SK-N-SH (cell line): Measurements from ENCODE around the gene AFAP1. TPM values are rescaled to one million over a fixed set of nuclear protein-coding genes. Genes with fewer than 3 reads are reported as not detected.

Experiments
- CTCF ChIA-PET: fragments of 300-600, 350-600 bp; formaldehyde crosslinking; extraction: SDS; loops from one replicate; lab custom pipeline; 2021; lab: Yijun Ruan, JAX
- POLR2A ChIA-PET: fragments of 350-600 bp; sonication (Branson Sonifier 250); formaldehyde crosslinking; extraction: SDS; loops from one replicate; lab custom pipeline; 2020; ENCODE audit warnings: antibody characterized with exemption, inconsistent platforms; lab: Yijun Ruan, JAX
- DNase-seq: peaks from one replicate; pipeline ENCODE4 v3.0.0; 2012
- H2AFZ ChIP-seq: fragments of 200-600 bp; sonication (generic); 2 replicates; pipeline ENCODE4 v1.8.1; 2016; ENCODE audit warnings: antibody characterized with exemption, mild to moderate bottlenecking, low read depth
- H3F3A ChIP-seq: fragments of 200-600 bp; sonication (generic); replicated peaks from 2 replicates; pipeline ENCODE3; 2016; ENCODE audit warnings: antibody characterized with exemption, mild to moderate bottlenecking; ENCODE audit not compliant: insufficient read depth
- H3K27ac ChIP-seq, 2 experiments: fragments of 200-500 bp in 1 of 2; fragments of 200-600 bp in 1 of 2; sonication (Bioruptor generic) in 1 of 2; sonication (generic), shearing (Covaris generic) in 1 of 2; 2 replicates each; pipeline versions ENCODE4 v1.5.1 to v1.6.1; 2014 to 2016; ENCODE audit warnings: low read depth in 2 of 2, inconsistent platforms in 1 of 2, low read length in 1 of 2, mild to moderate bottlenecking in 1 of 2, mixed read lengths in 1 of 2
- H3K27me3 ChIP-seq: fragments of 200-600 bp; sonication (generic), shearing (Covaris generic); 2 replicates; pipeline ENCODE4 v1.6.1; 2016; ENCODE audit warnings: mixed run types; ENCODE audit not compliant: insufficient read depth
- H3K36me3 ChIP-seq, 2 experiments: fragments of 200-500 bp in 1 of 2; fragments of 200-600 bp in 1 of 2; sonication (Bioruptor generic) in 1 of 2; sonication (generic) in 1 of 2; replicated peaks in 1 of 2; 2 replicates each; pipeline versions ENCODE3 to v1.5.1; 2014 to 2016; ENCODE audit warnings: low read length in 1 of 2, mild to moderate bottlenecking in 1 of 2; ENCODE audit not compliant: insufficient read depth in 2 of 2, control insufficient read depth in 1 of 2
- H3K4me1 ChIP-seq, 2 experiments: fragments of 200-500 bp in 1 of 2; fragments of 200-600 bp in 1 of 2; sonication (Bioruptor generic) in 1 of 2; sonication (generic), shearing (Covaris generic) in 1 of 2; 2 replicates each; pipeline versions ENCODE4 v1.5.1 to v1.6.1; 2014 to 2016; ENCODE audit warnings: low read depth in 1 of 2, low read length in 1 of 2, mixed run types in 1 of 2; ENCODE audit not compliant: insufficient read depth in 2 of 2, control insufficient read depth in 1 of 2
- H3K4me2 ChIP-seq: fragments of 200-600 bp; sonication (generic), shearing (Covaris generic); 2 replicates; pipeline ENCODE4 v1.6.1; 2017; ENCODE audit warnings: mixed run types
- H3K4me3 ChIP-seq, 2 experiments: fragments of 200-500 bp in 1 of 2; fragments of 200-600 bp in 1 of 2; sonication (Bioruptor generic) in 1 of 2; sonication (generic), shearing (Covaris generic) in 1 of 2; 2 replicates each; pipeline versions ENCODE4 v1.5.1 to v1.8.1; 2014 to 2016; ENCODE audit warnings: low read depth in 2 of 2, inconsistent platforms in 1 of 2, low read length in 1 of 2, mild to moderate bottlenecking in 1 of 2, mixed read lengths in 1 of 2, moderate library complexity in 1 of 2
- H3K79me2 ChIP-seq: fragments of 200-600 bp; sonication (generic); 2 replicates; pipeline ENCODE4 v1.8.1; 2017; ENCODE audit warnings: mild to moderate bottlenecking; ENCODE audit not compliant: insufficient read depth
- H3K9ac ChIP-seq: fragments of 200-600 bp; sonication (generic); 2 replicates; pipeline ENCODE4 v1.6.1; 2017; ENCODE audit warnings: mixed run types
- H3K9me2 ChIP-seq: fragments of 200-600 bp; sonication (generic); 2 replicates; pipeline ENCODE4 v1.6.1; 2017; ENCODE audit warnings: mixed run types
- H3K9me3 ChIP-seq: fragments of 200-600 bp; sonication (generic); 2 replicates; pipeline ENCODE4 v1.6.1; 2017; ENCODE audit warnings: mixed run types, mild to moderate bottlenecking, moderate library complexity
- H4K20me1 ChIP-seq: fragments of 200-600 bp; sonication (generic); 2 replicates; pipeline ENCODE4 v1.6.1; 2017; ENCODE audit warnings: mild to moderate bottlenecking, mixed run types; ENCODE audit not compliant: insufficient read depth
- ELF1 ChIP-seq: IDR thresholded peaks from 2 replicates; pipeline ENCODE4 v1.4.0; 2012
- FOXJ3 ChIP-seq: sonication (generic); formaldehyde crosslinking; IDR thresholded peaks from 2 replicates; pipeline ENCODE4 v1.5.1; 2020; ENCODE audit warnings: mild to moderate bottlenecking, missing genetic modification reagents
- GABPA ChIP-seq: IDR thresholded peaks from 2 replicates; pipeline ENCODE4 v1.4.0; 2012; ENCODE audit warnings: low read depth, mild to moderate bottlenecking
- GATA2 ChIP-seq: sonication (generic); formaldehyde crosslinking; IDR thresholded peaks from 2 replicates; pipeline ENCODE4 v1.5.0; 2020; ENCODE audit warnings: mild to moderate bottlenecking, missing genetic modification reagents
- JUND ChIP-seq: IDR thresholded peaks from 2 replicates; pipeline ENCODE4 v1.4.0; 2012
- PBX3 ChIP-seq: IDR thresholded peaks from 2 replicates; pipeline ENCODE4; 2012
- RCOR1 ChIP-seq: fragments of 150-350 bp; IDR thresholded peaks from 2 replicates; pipeline ENCODE4 v1.6.1; 2017; ENCODE audit warnings: antibody characterized with exemption, low read length
- RXRA ChIP-seq: IDR thresholded peaks from 2 replicates; pipeline ENCODE4 v1.4.0; 2012; ENCODE audit warnings: low read depth, mild to moderate bottlenecking, borderline replicate concordance
- WGBS: methylation state at CpG from one replicate; pipeline ENCODE4 v1.1.6; 2017; ENCODE audit warnings: low lambda C conversion rate; 5-methylcytosine and 5-hydroxymethylcytosine counted together
- polyA plus RNA-seq, 3 experiments: library from polyadenylated mRNA; depleted of rRNA; stranded (reverse); fragments of >200 nt; gene quantifications; 2 replicates each; pipeline ENCODE4 v1.2.3, GENCODE V29; 2012
- TF ChIP-seq, protein P1 (sequence below): IDR thresholded peaks from 2 replicates; pipeline ENCODE4 v1.4.0; 2012; ENCODE audit warnings: low read depth, borderline replicate concordance
- TF ChIP-seq, protein P2 (sequence below): IDR thresholded peaks from 2 replicates; pipeline ENCODE4 v1.6.1; 2012; ENCODE audit warnings: mild to moderate bottlenecking, low read depth, low read length, moderate library complexity
- TF ChIP-seq, protein P3 (sequence below): fragments of 200-600 bp; sonication (generic); IDR thresholded peaks from 2 replicates; pipeline ENCODE4 v1.6.1; 2017; ENCODE audit warnings: antibody characterized with exemption, mild to moderate bottlenecking, moderate library complexity

Gene AFAP1
- polyA plus RNA-seq, 1 of the 3 experiments (the other 2 are of a cell fraction) = 67.9 TPM

DNA sequence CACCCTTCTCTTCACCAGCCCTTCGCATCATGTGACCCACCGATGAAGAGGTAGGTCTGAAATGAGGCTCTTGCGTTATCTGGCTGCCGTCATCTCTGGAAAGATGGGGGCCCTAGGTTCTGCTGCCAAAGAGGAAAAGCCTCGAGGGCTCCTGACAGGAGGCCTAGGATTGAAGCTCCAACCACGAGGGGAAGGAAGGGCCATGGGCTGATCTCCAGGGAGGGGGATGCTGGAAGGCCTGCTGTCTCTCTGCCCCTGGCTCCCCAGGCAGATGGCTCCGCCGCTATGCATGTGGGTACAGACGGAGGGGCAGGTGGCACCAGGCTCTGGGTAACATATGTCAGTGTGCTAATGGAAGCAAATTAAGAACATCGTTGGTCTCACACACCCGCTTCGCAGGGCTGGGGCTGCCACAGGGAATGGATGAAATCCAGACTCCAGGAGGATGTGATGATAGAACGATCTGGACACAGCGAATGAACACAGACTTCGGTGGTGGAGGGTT lies 44.9 kb downstream of the AFAP1 start (continued):
- no peak for TF ChIP-seq RXRA
- peak; percentile 99 for TF ChIP-seq RCOR1
- peak; percentile 96 for TF ChIP-seq GATA2 (CRISPR knock-in tag)
- TF ChIP-seq, protein P1, sequence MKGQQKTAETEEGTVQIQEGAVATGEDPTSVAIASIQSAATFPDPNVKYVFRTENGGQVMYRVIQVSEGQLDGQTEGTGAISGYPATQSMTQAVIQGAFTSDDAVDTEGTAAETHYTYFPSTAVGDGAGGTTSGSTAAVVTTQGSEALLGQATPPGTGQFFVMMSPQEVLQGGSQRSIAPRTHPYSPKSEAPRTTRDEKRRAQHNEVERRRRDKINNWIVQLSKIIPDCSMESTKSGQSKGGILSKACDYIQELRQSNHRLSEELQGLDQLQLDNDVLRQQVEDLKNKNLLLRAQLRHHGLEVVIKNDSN = peak; percentile 58; the same call in 1 of the 2 replicates
- no peak for TF ChIP-seq ELF1
- TF ChIP-seq FOXJ3 (CRISPR knock-in tag) = peak; percentile 96
- no peak for TF ChIP-seq JUND
- TF ChIP-seq PBX3 = peak; percentile 27; the same call in 1 of the 2 replicates
- TF ChIP-seq, protein P2, sequence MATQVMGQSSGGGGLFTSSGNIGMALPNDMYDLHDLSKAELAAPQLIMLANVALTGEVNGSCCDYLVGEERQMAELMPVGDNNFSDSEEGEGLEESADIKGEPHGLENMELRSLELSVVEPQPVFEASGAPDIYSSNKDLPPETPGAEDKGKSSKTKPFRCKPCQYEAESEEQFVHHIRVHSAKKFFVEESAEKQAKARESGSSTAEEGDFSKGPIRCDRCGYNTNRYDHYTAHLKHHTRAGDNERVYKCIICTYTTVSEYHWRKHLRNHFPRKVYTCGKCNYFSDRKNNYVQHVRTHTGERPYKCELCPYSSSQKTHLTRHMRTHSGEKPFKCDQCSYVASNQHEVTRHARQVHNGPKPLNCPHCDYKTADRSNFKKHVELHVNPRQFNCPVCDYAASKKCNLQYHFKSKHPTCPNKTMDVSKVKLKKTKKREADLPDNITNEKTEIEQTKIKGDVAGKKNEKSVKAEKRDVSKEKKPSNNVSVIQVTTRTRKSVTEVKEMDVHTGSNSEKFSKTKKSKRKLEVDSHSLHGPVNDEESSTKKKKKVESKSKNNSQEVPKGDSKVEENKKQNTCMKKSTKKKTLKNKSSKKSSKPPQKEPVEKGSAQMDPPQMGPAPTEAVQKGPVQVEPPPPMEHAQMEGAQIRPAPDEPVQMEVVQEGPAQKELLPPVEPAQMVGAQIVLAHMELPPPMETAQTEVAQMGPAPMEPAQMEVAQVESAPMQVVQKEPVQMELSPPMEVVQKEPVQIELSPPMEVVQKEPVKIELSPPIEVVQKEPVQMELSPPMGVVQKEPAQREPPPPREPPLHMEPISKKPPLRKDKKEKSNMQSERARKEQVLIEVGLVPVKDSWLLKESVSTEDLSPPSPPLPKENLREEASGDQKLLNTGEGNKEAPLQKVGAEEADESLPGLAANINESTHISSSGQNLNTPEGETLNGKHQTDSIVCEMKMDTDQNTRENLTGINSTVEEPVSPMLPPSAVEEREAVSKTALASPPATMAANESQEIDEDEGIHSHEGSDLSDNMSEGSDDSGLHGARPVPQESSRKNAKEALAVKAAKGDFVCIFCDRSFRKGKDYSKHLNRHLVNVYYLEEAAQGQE = no peak

DNA sequence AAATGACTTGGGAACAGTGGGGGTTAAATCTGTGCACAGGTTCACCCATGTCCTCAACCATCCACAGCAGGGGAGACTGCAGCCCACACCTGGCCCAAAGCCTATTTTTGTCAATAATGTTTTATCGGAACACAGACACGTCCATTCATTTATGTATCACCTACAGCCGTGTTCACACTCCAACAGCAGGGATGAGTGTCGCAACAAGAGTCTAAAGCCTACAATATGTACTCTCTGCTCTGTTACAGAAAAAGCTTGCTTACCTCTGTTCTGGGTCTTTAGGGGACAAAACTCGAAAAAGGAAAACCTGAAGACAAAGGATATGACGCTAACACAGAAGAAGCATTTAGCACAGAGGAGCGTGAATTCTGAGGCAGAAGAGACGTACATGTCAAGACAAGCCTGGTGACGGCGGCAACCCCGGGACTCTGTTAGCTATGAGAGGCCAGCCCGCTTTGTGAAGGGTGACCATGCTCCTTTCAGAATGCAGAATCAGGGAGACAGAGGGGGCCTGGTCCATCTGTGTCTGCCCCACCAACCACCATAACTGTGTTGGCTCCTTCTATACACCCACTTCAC lies 45.5 kb downstream of the AFAP1 start:
- CTCF ChIA-PET = interaction anchor here (1.0 to 4.0 kb wide), 10 partner anchors 8 to 124 kb away, joined by 3 to 26 read pairs (median 5); no protein-coding TSS in a partner anchor
- TF ChIP-seq, protein P3, sequence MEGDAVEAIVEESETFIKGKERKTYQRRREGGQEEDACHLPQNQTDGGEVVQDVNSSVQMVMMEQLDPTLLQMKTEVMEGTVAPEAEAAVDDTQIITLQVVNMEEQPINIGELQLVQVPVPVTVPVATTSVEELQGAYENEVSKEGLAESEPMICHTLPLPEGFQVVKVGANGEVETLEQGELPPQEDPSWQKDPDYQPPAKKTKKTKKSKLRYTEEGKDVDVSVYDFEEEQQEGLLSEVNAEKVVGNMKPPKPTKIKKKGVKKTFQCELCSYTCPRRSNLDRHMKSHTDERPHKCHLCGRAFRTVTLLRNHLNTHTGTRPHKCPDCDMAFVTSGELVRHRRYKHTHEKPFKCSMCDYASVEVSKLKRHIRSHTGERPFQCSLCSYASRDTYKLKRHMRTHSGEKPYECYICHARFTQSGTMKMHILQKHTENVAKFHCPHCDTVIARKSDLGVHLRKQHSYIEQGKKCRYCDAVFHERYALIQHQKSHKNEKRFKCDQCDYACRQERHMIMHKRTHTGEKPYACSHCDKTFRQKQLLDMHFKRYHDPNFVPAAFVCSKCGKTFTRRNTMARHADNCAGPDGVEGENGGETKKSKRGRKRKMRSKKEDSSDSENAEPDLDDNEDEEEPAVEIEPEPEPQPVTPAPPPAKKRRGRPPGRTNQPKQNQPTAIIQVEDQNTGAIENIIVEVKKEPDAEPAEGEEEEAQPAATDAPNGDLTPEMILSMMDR = no peak
- no peak for TF ChIP-seq GABPA
- WGBS = 94% methylated on average over 12 of the region's 12 CpGs
- H3K9me3 ChIP-seq = no peaks in the 10 kb centered on the region
- H3K4me3 ChIP-seq = no peak overlapping the region
- peaks cover 98% of the 10 kb centered on the region for H3K79me2 ChIP-seq
- peaks cover 3 to 24% of the 10 kb centered on the region in 2 experiments for H3K36me3 ChIP-seq
- peaks cover 63 to 65% of the 10 kb centered on the region in 2 experiments for H3K4me1 ChIP-seq
- no peak overlapping the region for H3K9ac ChIP-seq
- H3K4me2 ChIP-seq = no peak overlapping the region
- H3K9me2 ChIP-seq = no peaks in the 10 kb centered on the region
- H3K27me3 ChIP-seq = no peaks in the 10 kb centered on the region
- POLR2A ChIA-PET = interaction anchor here (0.5 to 1.4 kb wide), 6 partner anchors 8 to 90 kb away, joined by 3 to 5 read pairs (median 3); no protein-coding TSS in a partner anchor
- peaks cover 64% of the 10 kb centered on the region for H3F3A ChIP-seq
- DNase-seq = no peak
- peaks cover 19% of the 10 kb centered on the region for H4K20me1 ChIP-seq
- peak overlapping the region; percentile 97 to 99 for H3K27ac ChIP-seq
- no peak overlapping the region for H2AFZ ChIP-seq
